Activated T-helper 2 cell treated with anti-CD3 and anti-CD28 coated beads, Interferon-gamma antibody, Interleukin-2, Interleukin-4, amounts not matched to agents 10 μg/mL and 5 μg/mL and 100 μg/mL, durations not matched to agents 14 hours and 24 hours and 36 hours (primary cell): Measurements from ENCODE around the gene MEAK7. TPM values are rescaled to one million over a fixed set of nuclear protein-coding genes. Genes with fewer than 3 reads are reported as not detected.

Experiments used
- DNase-seq: peaks from one replicate; pipeline ENCODE4 v3.0.0; 2021; ENCODE audit warnings: low spot score
- H3K27ac Mint-ChIP-seq: one replicate; pipeline ENCODE4 v1.8.0; 2021; ENCODE audit warnings: mixed read lengths
- H3K27me3 Mint-ChIP-seq: one replicate; pipeline ENCODE4 v1.8.0; 2021; ENCODE audit warnings: low read depth, mixed read lengths
- H3K36me3 Mint-ChIP-seq: one replicate; pipeline ENCODE4 v1.8.0; 2021; ENCODE audit warnings: low read depth, mixed read lengths
- H3K4me1 Mint-ChIP-seq: one replicate; pipeline ENCODE4 v1.8.0; 2021; ENCODE audit warnings: low read depth, mixed read lengths
- H3K4me3 Mint-ChIP-seq: one replicate; pipeline ENCODE4 v1.8.0; 2021; ENCODE audit warnings: low read depth, mild to moderate bottlenecking, moderate library complexity, mixed read lengths
- H3K9me3 Mint-ChIP-seq: one replicate; pipeline ENCODE4 v1.8.0; 2021; ENCODE audit warnings: mixed read lengths
- intact Hi-C: fragments of 100-400 bp; cut with micrococcal nuclease; formaldehyde crosslinking; loops from one replicate; pipeline ENCODE4 v1.15.1; 2023
- total RNA-seq: library from RNA; stranded (reverse); gene quantifications from 2 replicates; pipeline ENCODE4 v1.2.3, GENCODE V29; 2022

Gene MEAK7
- total RNA-seq, 1 donor from 2014 or later: 15.4 TPM

DNA sequence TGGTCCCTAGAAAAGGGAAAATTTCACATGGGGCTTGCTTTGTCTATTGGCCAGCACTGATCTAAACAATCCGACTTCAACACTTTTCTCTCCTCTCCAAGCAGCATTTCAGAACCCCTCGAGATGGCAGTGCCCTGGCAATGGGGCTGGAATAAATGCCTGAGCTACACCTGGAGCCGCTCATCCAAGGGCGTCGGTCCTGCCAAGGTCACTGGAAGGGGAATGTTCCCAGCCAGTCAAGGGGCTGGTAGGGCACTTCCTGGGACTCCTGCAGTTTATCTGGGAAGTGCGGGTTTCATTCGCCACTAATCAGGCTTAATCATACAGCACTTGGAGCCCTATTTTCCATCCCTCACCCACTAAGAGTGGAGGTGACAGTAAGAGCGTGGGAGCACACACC is 17.1 kb downstream of the MEAK7 start:
- intact Hi-C loops: no loop called here
- no peak for DNase-seq
- Mint-ChIP-seq H3K36me3 (peaks cover 54% of the 10 kb centered on the region), H3K27me3 (no peaks in the 10 kb centered on the region), H3K9me3 (no peaks in the 10 kb centered on the region), H3K27ac (no peak overlapping the region), H3K4me3 (no peak overlapping the region), H3K4me1 (no peaks in the 10 kb centered on the region)

DNA sequence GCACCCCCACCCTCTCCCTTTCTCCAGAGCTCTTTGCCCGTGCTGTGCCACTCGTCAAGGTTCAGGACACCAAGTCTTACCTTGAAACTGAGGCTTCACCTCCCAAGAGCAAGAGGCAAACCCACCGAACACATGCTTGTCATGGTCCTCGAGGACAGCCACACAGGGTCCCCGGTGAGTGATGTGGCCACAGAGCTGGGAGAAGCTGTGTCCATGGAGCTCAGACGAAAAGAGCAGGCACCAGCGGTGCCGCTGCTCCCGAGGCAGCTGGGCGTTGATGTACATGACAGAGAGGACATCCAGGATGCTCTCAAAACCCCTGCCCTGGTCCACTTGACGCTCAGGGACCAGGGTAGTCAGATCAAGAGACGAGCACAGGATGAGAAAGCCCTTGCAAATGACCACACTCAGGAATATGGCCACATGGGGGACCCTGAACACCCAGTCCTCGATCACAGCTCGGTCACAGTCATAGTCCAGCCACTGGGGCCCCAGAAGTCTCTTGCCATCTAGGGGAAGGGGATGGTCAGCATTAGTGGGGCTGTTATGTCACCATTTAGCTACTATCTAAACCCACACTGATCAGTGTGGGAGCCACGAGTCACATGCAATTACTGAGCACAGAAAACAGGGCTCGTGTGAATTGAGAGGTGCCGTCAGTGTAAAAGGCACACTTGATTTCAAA is 17.8 kb downstream of the MEAK7 start:
- no peak overlapping the region for H3K4me3 Mint-ChIP-seq
- H3K27ac Mint-ChIP-seq: no peak overlapping the region
- intact Hi-C loops: no loop called here
- DNase-seq: no peak
- H3K36me3 Mint-ChIP-seq: peaks cover 55% of the 10 kb centered on the region
- no peaks in the 10 kb centered on the region for H3K27me3 Mint-ChIP-seq
- H3K9me3 Mint-ChIP-seq: no peaks in the 10 kb centered on the region
- no peaks in the 10 kb centered on the region for H3K4me1 Mint-ChIP-seq

- no peaks in the 10 kb centered on the region for H3K27me3 Mint-ChIP-seq
- H3K27ac Mint-ChIP-seq: no peak overlapping the region
- no peaks in the 10 kb centered on the region for H3K9me3 Mint-ChIP-seq
- no peaks in the 10 kb centered on the region for H3K4me1 Mint-ChIP-seq
- no peak for DNase-seq
- no peak overlapping the region for H3K4me3 Mint-ChIP-seq
- intact Hi-C loops: no loop called here
- peaks cover 53% of the 10 kb centered on the region for H3K36me3 Mint-ChIP-seq
These were observed 18.3 kb downstream of the MEAK7 start for GRCh38 chr16:84486126-84486525.

DNA sequence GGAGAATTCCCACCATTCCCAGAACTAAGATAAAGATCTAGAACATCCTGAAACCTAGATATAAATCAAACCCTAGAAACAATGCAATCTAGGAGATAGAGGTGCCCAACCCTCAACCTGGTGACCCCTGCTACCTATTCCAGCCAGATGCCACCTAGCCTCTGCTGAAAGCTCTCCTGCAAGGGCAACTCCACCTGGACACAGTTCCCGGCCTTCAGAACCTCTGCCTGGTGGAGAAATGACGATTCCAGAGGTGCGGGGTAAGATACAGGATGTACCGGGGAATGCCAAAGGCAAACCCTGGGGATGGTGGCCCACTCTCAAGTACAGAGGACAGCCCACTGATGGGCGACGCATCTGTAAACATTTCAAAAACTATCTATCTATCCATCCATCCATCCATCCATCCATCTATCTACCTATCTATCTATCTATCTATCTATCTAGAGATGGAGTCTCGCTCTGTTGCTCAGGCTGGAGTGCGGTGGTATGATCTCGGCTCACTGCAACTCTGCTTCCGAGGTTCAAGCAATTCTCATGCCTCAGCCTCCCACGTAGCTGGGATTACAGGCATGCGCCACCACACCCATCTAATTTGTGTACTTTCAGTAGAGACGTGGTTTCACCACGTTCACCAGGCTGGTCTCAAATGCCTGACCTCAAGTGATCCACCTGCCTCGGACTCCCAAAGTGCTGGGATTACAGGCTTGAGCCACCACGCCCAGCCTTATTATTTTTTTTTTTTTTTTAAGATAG is 19.0 kb downstream of the MEAK7 start:
- no peaks in the 10 kb centered on the region for H3K27me3 Mint-ChIP-seq
- H3K36me3 Mint-ChIP-seq: peaks cover 46% of the 10 kb centered on the region
- no peaks in the 10 kb centered on the region for H3K4me1 Mint-ChIP-seq
- no peak for DNase-seq
- H3K9me3 Mint-ChIP-seq: no peaks in the 10 kb centered on the region
- no peak overlapping the region for H3K4me3 Mint-ChIP-seq
- no peak overlapping the region for H3K27ac Mint-ChIP-seq
- intact Hi-C loops: no loop called here

DNA sequence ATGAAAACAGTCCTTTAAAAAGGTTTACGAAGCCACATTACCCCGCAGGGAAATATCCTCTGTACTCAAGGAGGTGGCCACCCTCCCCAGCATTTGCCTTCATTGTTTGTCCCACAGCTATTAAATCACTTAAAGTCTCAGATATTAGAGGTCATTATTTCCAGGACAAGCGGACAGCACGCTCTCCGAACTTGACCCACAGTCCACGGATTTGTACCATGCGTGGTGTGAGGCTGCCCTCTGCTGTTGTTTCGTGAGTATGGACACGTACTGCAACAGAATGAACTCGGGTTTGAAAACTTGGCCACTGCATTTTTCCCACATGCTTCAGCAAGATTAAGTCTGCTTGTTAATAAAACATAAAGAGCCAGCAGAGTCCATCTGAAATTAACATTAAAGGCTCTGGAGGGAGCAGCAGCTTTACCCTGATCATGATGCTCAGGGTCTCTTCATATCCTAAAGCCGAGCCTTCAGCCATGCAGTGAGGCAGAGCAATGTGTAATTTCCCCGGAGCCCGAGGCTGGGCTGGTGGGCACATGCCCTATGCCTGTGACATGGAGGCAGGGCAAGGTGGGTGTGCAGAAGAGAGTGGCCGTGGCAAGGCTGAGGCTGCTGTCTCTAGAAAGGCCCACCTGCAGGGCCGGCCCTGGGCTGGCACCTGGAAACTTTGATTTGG is 19.7 kb downstream of the MEAK7 start:
- Mint-ChIP-seq H3K9me3 (no peaks in the 10 kb centered on the region), H3K27me3 (no peaks in the 10 kb centered on the region), H3K36me3 (peaks cover 42% of the 10 kb centered on the region), H3K27ac (no peak overlapping the region), H3K4me3 (no peak overlapping the region), H3K4me1 (no peaks in the 10 kb centered on the region)
- DNase-seq: no peak
- intact Hi-C loops: loop anchor here (1.0 kb wide), 1 partner anchor 207 kb away; no protein-coding TSS in a partner anchor

DNA sequence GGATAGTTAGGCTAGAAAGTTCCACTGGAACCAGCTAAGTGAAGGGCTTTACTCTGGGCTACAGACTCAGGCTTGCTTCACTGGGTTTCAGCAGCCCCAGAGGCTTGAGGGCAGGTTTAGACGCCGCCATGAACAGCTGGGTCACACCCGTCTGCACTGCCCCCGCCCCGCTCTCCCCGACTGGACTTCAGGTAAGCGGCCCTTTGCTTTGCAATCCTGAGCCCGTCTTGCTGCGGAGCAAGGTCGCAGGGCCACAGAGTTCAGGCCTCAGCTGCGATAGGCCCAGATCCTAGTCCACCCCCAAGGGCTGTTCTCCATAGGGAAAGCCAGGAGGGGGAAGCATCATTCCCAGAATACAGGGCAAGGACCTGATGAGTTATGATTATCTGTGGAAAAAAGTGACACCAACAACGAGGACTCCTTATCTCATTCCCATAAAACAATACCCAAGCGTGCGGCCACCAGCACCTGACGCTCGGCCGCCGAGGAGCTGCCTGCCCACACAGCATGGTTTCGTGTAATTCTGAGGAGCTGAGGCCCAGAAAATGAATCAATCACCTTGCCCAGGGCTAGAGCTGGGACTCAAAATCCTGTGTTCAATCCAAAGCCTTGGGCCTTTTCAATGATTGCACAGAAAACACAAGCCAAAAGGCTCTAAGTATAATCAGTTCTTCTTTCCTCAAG is 20.4 kb downstream of the MEAK7 start:
- intact Hi-C loops: loop anchor here (1.0 kb wide), 1 partner anchor 207 kb away; no protein-coding TSS in a partner anchor
- no peaks in the 10 kb centered on the region for H3K4me1 Mint-ChIP-seq
- H3K4me3 Mint-ChIP-seq: no peak overlapping the region
- no peak overlapping the region for H3K27ac Mint-ChIP-seq
- no peaks in the 10 kb centered on the region for H3K27me3 Mint-ChIP-seq
- peaks cover 45% of the 10 kb centered on the region for H3K36me3 Mint-ChIP-seq
- no peaks in the 10 kb centered on the region for H3K9me3 Mint-ChIP-seq
- DNase-seq: no peak

- intact Hi-C loops: no loop called here
- H3K9me3 Mint-ChIP-seq: no peaks in the 10 kb centered on the region
- DNase-seq: no peak
- H3K27me3 Mint-ChIP-seq: no peaks in the 10 kb centered on the region
- H3K36me3 Mint-ChIP-seq: peaks cover 46% of the 10 kb centered on the region
- H3K27ac Mint-ChIP-seq: no peak overlapping the region
- H3K4me1 Mint-ChIP-seq: peaks cover 5% of the 10 kb centered on the region
- H3K4me3 Mint-ChIP-seq: no peak overlapping the region
These were observed 21.2 kb downstream of the MEAK7 start for GRCh38 chr16:84482951-84483881.

DNA sequence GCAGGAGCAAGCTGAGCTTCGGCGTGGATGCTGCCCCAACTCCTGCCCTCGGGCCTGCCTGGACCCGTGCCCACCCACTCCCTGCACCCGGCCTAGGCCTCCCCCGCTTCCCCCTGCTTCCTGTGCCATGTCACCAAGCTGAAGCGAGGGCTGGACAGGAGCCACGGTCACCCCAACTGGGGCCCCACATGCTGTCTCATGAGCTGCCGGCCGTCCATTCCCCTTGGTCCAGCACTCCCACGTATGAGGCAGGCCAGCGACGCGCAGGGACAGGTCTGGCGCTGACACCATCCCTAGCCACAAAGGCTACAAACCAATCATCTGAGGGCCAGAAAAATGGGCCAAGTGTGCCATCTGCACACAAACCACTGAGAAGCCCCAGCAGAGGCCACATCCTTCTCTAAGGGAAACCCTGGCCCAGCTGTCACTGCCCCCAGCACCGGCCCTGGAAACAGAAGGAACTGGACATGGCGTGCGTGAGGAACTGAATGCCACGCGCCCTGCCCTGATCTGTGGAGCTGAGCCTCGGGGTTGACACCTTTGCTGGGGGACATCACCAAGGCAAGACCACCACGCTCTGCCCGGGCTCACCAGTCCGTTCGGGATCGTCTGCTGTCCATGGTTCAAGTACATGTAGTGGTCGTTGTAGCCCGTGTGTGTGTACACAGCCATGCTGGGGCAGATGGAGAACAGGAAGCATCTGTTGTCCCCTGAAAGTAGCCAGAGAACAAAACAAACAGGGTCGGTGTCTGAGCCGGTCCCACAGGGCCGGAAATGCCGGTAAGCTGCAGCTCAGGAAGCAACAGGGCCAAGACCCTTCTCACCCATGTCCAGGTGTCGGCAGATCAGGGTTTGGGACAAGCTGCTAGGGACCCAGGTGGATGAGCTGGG is 22.2 kb downstream of the MEAK7 start:
- intact Hi-C loops: no loop called here
- no peaks in the 10 kb centered on the region for H3K9me3 Mint-ChIP-seq
- peaks cover 6% of the 10 kb centered on the region for H3K4me1 Mint-ChIP-seq
- H3K4me3 Mint-ChIP-seq: no peak overlapping the region
- no peak overlapping the region for H3K27ac Mint-ChIP-seq
- peaks cover 46% of the 10 kb centered on the region for H3K36me3 Mint-ChIP-seq
- no peaks in the 10 kb centered on the region for H3K27me3 Mint-ChIP-seq
- no peak for DNase-seq

DNA sequence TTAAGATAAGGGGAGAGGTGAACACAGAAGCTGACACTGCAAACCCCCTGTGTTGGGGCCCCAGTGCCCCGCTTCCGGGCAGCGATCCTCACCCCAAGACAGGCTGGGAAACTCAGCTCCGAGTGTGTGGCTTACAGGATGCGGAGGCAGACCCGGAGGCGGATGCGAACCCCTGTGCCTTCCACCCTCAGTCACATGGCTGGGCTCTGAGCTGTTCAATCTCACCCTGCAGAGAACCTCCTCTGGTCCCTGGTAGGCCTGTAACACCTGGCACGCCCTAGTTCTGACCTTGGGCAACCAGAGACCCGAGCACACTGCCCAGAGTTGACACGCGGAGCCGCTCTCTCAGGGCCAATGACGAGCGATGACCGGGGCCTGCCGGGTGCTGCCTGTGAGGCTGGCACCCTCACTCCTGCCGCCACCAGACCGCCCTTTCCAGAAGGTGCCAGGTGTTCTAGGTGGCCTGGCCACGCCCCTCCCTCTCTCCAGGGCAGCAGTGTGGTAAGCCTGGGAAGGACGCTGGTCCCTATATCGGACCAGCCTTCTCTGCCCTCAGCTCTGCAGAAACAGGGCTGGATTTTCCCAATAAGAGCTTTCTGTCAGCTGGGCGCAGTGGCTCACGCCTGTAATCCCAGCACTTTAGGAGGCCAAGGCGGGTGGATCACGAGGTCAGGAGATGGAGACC is 23.3 kb downstream of the MEAK7 start:
- H3K36me3 Mint-ChIP-seq: peaks cover 46% of the 10 kb centered on the region
- H3K4me1 Mint-ChIP-seq: peaks cover 6% of the 10 kb centered on the region
- no peak overlapping the region for H3K27ac Mint-ChIP-seq
- H3K4me3 Mint-ChIP-seq: no peak overlapping the region
- no peak for DNase-seq
- no peaks in the 10 kb centered on the region for H3K27me3 Mint-ChIP-seq
- H3K9me3 Mint-ChIP-seq: no peaks in the 10 kb centered on the region
- intact Hi-C loops: no loop called here

DNA sequence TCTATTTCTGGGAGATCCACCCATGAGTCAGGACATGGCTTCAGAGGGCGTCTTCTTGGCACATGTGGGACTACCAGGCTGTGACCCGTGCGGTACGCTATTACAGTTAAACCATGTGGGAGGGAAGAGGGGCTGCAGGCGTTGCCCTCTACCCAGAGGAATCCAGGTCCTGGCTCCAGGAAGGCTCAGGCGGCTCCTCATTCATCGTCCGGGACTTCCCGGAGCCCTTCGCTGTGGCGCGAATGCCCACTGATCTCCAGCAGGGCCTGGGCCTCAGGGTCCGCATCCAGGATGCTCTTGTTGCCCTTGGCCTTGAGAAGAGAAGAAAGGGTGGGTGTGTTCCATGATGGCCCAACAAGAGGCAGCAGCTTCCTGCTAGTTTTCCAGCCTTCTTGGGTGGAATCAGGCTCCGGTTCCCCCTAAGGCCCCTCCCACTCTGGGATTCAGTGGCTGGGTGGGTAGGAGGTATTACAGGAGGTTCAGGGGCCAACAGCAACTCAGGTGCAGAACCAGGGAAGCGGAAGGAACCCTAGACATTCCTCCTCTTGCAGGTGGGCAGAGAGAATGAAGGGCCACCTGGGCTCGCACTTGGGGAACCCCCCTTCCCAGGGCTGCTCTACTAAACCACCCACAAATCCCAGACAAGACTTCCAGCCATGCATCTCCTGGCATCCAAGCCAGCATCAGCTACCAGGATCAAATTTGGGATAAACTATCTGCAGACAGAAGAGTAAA is 24.6 kb downstream of the MEAK7 start:
- H3K4me1 Mint-ChIP-seq: peaks cover 14% of the 10 kb centered on the region
- H3K9me3 Mint-ChIP-seq: peaks cover 4% of the 10 kb centered on the region
- no peak overlapping the region for H3K4me3 Mint-ChIP-seq
- DNase-seq: no peak
- H3K27me3 Mint-ChIP-seq: no peaks in the 10 kb centered on the region
- peaks cover 50% of the 10 kb centered on the region for H3K36me3 Mint-ChIP-seq
- no peak overlapping the region for H3K27ac Mint-ChIP-seq
- intact Hi-C loops: no loop called here
